NCI-H446 (cell line): Measurements from ENCODE around the gene MPZL3.
"Not testable (repeated sequence)": the region's sequence is repeated elsewhere in the genome, so short reads cannot be mapped to it uniquely, and the experiment has no call there.

Source experiments
- DNase-seq, 2 experiments: peaks; one replicate each; lab custom pipeline; 2025; lab: John Stamatoyannopoulos, UW

Gene MPZL3

DNA sequence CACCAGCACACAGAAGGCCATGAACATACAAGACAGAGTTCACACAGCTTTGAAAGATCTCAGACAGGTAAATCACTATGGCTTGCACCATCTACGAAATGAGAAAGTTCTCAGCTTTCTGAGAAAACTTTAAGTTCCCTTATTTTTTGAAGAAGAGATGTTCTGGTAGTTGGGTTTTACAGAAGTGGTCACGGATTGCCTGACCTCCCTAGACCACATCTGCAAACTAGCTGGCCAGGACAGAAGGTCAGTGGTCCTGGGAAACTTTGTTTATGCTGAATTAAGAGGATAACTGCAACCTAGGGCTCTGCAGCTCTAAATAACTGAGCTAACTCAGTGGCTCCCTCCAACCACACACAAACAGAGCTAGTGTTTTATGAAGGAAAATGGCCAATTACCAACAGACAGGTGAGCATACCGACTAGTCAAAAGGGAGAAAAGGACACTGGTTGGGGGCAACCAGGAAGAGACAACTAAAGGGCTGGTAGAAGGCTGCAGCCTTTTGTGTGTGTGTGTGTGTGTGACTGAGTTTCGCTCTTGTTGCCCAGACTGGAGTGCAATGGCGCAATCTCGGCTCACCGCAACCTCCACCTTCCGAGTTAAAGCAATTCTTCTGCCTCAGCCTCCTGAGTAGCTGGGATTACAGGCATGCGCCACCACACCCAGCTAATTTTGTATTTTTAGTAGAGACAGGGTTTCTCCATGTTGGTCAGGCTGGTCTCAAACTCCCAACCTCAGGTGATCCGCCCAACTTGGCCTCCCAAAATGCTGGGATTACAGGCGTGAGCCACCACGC is 67.2 kb downstream of the MPZL3 start:
- DNase-seq: no peak

DNA sequence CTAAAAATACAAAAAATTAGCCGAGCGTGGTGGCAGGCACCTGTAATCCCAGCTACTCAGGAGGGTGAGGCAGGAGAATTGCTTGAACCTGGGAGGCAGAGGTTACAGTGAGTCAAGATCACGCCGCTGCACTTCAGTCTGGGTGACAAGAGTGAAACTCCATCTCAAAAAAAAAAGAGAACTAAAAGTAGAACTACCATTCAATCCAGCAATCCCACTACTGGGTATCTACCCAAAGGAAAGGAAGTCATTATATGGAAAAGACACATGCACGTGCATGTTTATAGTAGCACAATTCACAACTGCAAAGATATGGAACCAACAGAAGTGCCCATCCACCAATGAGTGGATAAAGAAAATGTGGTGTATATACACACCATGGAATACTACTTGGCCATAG is 68.5 kb downstream of the MPZL3 start:
- DNase-seq: not testable (repeated sequence)

DNA sequence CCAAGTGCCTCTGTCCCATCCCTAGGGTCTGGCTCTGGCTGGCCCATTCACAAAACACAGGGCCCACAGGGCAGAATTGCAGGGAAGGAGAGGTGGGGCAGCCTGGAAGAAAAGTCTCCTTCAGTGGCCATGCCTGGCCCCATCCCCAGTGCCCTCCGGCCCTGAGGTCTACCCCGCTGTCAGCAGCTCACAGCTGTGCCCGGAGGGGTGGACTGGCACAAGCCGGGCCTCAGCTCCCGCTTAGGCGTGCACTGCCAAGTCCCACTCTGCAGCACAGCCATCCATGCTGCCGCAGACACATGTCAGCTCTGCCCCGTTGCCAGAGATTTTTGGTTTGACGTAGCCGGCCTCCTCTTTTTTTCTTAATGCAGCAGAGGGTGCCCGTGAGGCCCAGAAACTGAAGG is 71.9 kb downstream of the MPZL3 start:
- peak; percentile 65 to 85 for DNase-seq

- DNase-seq: no peak
Observed at GRCh38 chr11:118176778-118177134, 75.4 kb downstream of the MPZL3 start.
